ENCODE data around the gene SMTN. TPM values are rescaled to one million over a fixed set of nuclear protein-coding genes. Genes with fewer than 3 reads are reported as not detected.

SMTN gene
- total and polyA plus RNA-seq, 9 of the 15 experiments (the other 6 are each of a cell fraction or from before 2014, with no cell fraction given), result 2.5 to 41.1 (median 16.1) TPM

- TF ChIP-seq, protein P1, sequence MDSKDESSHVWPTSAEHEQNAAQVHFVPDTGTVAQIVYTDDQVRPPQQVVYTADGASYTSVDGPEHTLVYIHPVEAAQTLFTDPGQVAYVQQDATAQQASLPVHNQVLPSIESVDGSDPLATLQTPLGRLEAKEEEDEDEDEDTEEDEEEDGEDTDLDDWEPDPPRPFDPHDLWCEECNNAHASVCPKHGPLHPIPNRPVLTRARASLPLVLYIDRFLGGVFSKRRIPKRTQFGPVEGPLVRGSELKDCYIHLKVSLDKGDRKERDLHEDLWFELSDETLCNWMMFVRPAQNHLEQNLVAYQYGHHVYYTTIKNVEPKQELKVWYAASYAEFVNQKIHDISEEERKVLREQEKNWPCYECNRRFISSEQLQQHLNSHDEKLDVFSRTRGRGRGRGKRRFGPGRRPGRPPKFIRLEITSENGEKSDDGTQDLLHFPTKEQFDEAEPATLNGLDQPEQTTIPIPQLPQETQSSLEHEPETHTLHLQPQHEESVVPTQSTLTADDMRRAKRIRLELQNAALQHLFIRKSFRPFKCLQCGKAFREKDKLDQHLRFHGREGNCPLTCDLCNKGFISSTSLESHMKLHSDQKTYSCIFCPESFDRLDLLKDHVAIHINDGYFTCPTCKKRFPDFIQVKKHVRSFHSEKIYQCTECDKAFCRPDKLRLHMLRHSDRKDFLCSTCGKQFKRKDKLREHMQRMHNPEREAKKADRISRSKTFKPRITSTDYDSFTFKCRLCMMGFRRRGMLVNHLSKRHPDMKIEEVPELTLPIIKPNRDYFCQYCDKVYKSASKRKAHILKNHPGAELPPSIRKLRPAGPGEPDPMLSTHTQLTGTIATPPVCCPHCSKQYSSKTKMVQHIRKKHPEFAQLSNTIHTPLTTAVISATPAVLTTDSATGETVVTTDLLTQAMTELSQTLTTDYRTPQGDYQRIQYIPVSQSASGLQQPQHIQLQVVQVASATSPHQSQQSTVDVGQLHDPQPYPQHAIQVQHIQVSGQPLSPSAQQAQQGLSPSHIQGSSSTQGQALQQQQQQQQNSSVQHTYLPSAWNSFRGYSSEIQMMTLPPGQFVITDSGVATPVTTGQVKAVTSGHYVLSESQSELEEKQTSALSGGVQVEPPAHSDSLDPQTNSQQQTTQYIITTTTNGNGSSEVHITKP (IDR thresholded peaks at IDR 0.05; ENCODE audit: partially characterized antibody), result no peak
- TF ChIP-seq ZC3H4 (CRISPR knock-in tag; IDR thresholded peaks at IDR 0.05; ENCODE audit: borderline replicate concordance) (no peak), DPF2 (IDR thresholded peaks at IDR 0.05) (no peak), DDX20 (tag; IDR thresholded peaks at IDR 0.05; ENCODE audit: low read depth) (no peak), ZBTB49 (CRISPR knock-in tag; IDR thresholded peaks at IDR 0.05; ENCODE audit: borderline replicate concordance) (no peak), CREM (IDR thresholded peaks at IDR 0.05; ENCODE audit: low read depth) (0 out of 2 replicates have a peak, but pooled peaks have one; percentile 30), SOX6 (IDR thresholded peaks at IDR 0.05) (no peak), U2AF2 (optimal IDR thresholded peaks at IDR 0.05; ENCODE audit: low read depth, low read length) (no peak), POLR2G (IDR thresholded peaks at IDR 0.05; ENCODE audit: low read depth, low read length) (peak; percentile 97), E2F6 (IDR thresholded peaks at IDR 0.05; ENCODE audit: borderline replicate concordance in 1 of 2, extremely low read depth in 1 of 2, insufficient read depth in 1 of 2, insufficient read length in 1 of 2, low read depth in 1 of 2, low read length in 1 of 2, poor library complexity in 1 of 2, severe bottlenecking in 1 of 2) (peak; percentile 40 to 82), ZSCAN32 (CRISPR knock-in tag; IDR thresholded peaks at IDR 0.05) (no peak)
- TF ChIP-seq, protein P2, sequence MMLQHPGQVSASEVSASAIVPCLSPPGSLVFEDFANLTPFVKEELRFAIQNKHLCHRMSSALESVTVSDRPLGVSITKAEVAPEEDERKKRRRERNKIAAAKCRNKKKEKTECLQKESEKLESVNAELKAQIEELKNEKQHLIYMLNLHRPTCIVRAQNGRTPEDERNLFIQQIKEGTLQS (IDR thresholded peaks at IDR 0.05), result no peak
- TF ChIP-seq, protein P2 (CRISPR knock-in tag; conservative IDR thresholded peaks at IDR 0.05), result no peak
- TF ChIP-seq, protein P3, sequence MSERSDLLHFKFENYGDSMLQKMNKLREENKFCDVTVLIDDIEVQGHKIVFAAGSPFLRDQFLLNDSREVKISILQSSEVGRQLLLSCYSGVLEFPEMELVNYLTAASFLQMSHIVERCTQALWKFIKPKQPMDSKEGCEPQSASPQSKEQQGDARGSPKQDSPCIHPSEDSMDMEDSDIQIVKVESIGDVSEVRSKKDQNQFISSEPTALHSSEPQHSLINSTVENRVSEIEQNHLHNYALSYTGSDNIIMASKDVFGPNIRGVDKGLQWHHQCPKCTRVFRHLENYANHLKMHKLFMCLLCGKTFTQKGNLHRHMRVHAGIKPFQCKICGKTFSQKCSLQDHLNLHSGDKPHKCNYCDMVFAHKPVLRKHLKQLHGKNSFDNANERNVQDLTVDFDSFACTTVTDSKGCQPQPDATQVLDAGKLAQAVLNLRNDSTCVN (CRISPR knock-in tag; IDR thresholded peaks at IDR 0.05), result no peak
- TF ChIP-seq, protein P4, sequence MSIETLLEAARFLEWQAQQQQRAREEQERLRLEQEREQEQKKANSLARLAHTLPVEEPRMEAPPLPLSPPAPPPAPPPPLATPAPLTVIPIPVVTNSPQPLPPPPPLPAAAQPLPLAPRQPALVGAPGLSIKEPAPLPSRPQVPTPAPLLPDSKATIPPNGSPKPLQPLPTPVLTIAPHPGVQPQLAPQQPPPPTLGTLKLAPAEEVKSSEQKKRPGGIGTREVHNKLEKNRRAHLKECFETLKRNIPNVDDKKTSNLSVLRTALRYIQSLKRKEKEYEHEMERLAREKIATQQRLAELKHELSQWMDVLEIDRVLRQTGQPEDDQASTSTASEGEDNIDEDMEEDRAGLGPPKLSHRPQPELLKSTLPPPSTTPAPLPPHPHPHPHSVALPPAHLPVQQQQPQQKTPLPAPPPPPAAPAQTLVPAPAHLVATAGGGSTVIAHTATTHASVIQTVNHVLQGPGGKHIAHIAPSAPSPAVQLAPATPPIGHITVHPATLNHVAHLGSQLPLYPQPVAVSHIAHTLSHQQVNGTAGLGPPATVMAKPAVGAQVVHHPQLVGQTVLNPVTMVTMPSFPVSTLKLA (conservative IDR thresholded peaks at IDR 0.05), result peak; percentile 83 to 93
Measured at GRCh38 chr22:31084811-31085492, 3.8 kb downstream of the SMTN start (continued).

Data from K562 (cell line).